DND-41 (cell line): Measurements from ENCODE around the gene CACNB1.

Experiments used
- ATAC-seq: fragments of 200-7000 bp; cut with Tn5 transposase; 3 replicates; pipeline ENCODE4 v1.9.1; 2021; ENCODE audit warnings: low read depth; ENCODE audit not compliant: insufficient read depth
- DNase-seq: peaks from one replicate; pipeline ENCODE4 v3.0.0-alpha.2; 2020
- H2AFZ ChIP-seq: 2 replicates; pipeline ENCODE4 v1.6.0; 2012; ENCODE audit warnings: low read depth, low read length
- H3K27ac ChIP-seq: 2 replicates; pipeline ENCODE4 v1.5.1; 2012; ENCODE audit warnings: low read length, inconsistent platforms
- H3K27me3 ChIP-seq: fragments of 200-600 bp; sonication (generic); 2 replicates; pipeline ENCODE4 v1.6.0; 2012; ENCODE audit warnings: low read length, mild to moderate bottlenecking, inconsistent platforms; ENCODE audit not compliant: insufficient read depth, poor library complexity
- H3K36me3 ChIP-seq: 2 replicates; pipeline ENCODE4 v1.5.1; 2012; ENCODE audit warnings: low read length, inconsistent platforms; ENCODE audit not compliant: insufficient read depth
- H3K4me1 ChIP-seq: 2 replicates; pipeline ENCODE4 v1.5.1; 2012; ENCODE audit warnings: mild to moderate bottlenecking, low read length; ENCODE audit not compliant: insufficient read depth
- H3K4me2 ChIP-seq: 2 replicates; pipeline ENCODE4 v1.6.0; 2012; ENCODE audit warnings: mild to moderate bottlenecking, moderate library complexity, low read length, inconsistent platforms; ENCODE audit not compliant: insufficient read depth
- H3K4me3 ChIP-seq, 2 experiments: fragments of 200-600 bp in 1 of 2; shearing (Covaris generic) in 1 of 2; 2 replicates each; pipeline ENCODE4 v1.5.1; 2012 to 2016; ENCODE audit warnings: inconsistent platforms in 2 of 2, low read length in 2 of 2, mild to moderate bottlenecking in 2 of 2, low read depth in 1 of 2, moderate library complexity in 1 of 2
- H3K79me2 ChIP-seq: 2 replicates; pipeline ENCODE4 v1.6.0; 2012; ENCODE audit warnings: low read length, inconsistent platforms; ENCODE audit not compliant: insufficient read depth
- H3K9ac ChIP-seq: 2 replicates; pipeline ENCODE4 v1.6.0; 2012; ENCODE audit warnings: low read depth, mild to moderate bottlenecking, inconsistent platforms, low read length, moderate library complexity
- H3K9me3 ChIP-seq: 2 replicates; pipeline ENCODE4 v1.5.1; 2012; ENCODE audit warnings: low read length, moderate library complexity, mild to moderate bottlenecking, inconsistent platforms; ENCODE audit not compliant: insufficient read depth, severe bottlenecking
- H4K20me1 ChIP-seq: 2 replicates; pipeline ENCODE4 v1.6.0; 2012; ENCODE audit warnings: low read length; ENCODE audit not compliant: insufficient read depth
- CTCF ChIP-seq: IDR thresholded peaks from 2 replicates; pipeline ENCODE4 v1.5.1; 2012; ENCODE audit warnings: borderline replicate concordance, low read length, moderate library complexity, mild to moderate bottlenecking; ENCODE audit not compliant: poor library complexity, severe bottlenecking; ENCODE audit errors: extremely low read depth
- EZH2 ChIP-seq: IDR thresholded peaks from 3 replicates; pipeline ENCODE4 v1.6.1; 2012; ENCODE audit warnings: borderline replicate concordance, low read depth, mild to moderate bottlenecking, moderate library complexity, low read length, inconsistent platforms; ENCODE audit not compliant: severe bottlenecking

The CACNB1 gene

GRCh38 chr17:39244016-39244599 lies 46.6 kb upstream of the CACNB1 start:
- peak overlapping the region; percentile 11; the same call in 1 of the 2 replicates for H3K9ac ChIP-seq
- peak overlapping the region; percentile 48 for H3K27ac ChIP-seq
- DNase-seq (peak; percentile 86), ATAC-seq (peak; percentile 92)
- no peaks in the 10 kb centered on the region for H3K9me3 ChIP-seq
- H3K36me3 ChIP-seq, result no peaks in the 10 kb centered on the region
- H3K4me1 ChIP-seq, result peaks cover 25% of the 10 kb centered on the region
- H3K4me3 ChIP-seq, result peak overlapping the region in 1 of 2 experiments; percentile 33; a peak in 1 of 4 replicates
- peak overlapping the region; percentile 56 for H3K4me2 ChIP-seq
- peak overlapping the region; percentile 40 for H2AFZ ChIP-seq
- H4K20me1 ChIP-seq, result no peaks in the 10 kb centered on the region
- H3K79me2 ChIP-seq, result no peaks in the 10 kb centered on the region
- H3K27me3 ChIP-seq, result no peaks in the 10 kb centered on the region
- no peak for TF ChIP-seq EZH2
- TF ChIP-seq CTCF, result no peak

GRCh38 chr17:39243155-39243554 lies 45.7 kb upstream of the CACNB1 start:
- no peaks in the 10 kb centered on the region for H3K27me3 ChIP-seq
- H3K4me2 ChIP-seq, result 0 out of 2 replicates have a peak overlapping the region, but pooled peaks have one; percentile 21
- H3K36me3 ChIP-seq, result no peaks in the 10 kb centered on the region
- peaks cover 35% of the 10 kb centered on the region for H3K4me1 ChIP-seq
- no peak overlapping the region for H3K27ac ChIP-seq
- H4K20me1 ChIP-seq, result no peaks in the 10 kb centered on the region
- H3K79me2 ChIP-seq, result no peaks in the 10 kb centered on the region
- no peak for DNase-seq
- no peak overlapping the region for H2AFZ ChIP-seq
- no peaks in the 10 kb centered on the region for H3K9me3 ChIP-seq
- ATAC-seq, result no peak
- no peak for TF ChIP-seq EZH2
- TF ChIP-seq CTCF, result no peak
- H3K4me3 ChIP-seq, result no peak overlapping the region
- H3K9ac ChIP-seq, result no peak overlapping the region

- H3K27me3 ChIP-seq, result no peaks in the 10 kb centered on the region
- H3K4me2 ChIP-seq, result no peak overlapping the region
- ATAC-seq (no peak), DNase-seq (no peak)
- no peak overlapping the region for H2AFZ ChIP-seq
- no peak for TF ChIP-seq EZH2
- TF ChIP-seq CTCF, result no peak
- no peaks in the 10 kb centered on the region for H3K79me2 ChIP-seq
- peaks cover 40% of the 10 kb centered on the region for H3K4me1 ChIP-seq
- no peak overlapping the region for H3K9ac ChIP-seq
- H3K9me3 ChIP-seq, result no peaks in the 10 kb centered on the region
- H3K27ac ChIP-seq, result no peak overlapping the region
- H3K4me3 ChIP-seq, result no peak overlapping the region
- no peaks in the 10 kb centered on the region for H4K20me1 ChIP-seq
- no peaks in the 10 kb centered on the region for H3K36me3 ChIP-seq
Measured at GRCh38 chr17:39240631-39241030, 43.2 kb upstream of the CACNB1 start.
